CD4-positive, alpha-beta T cell treated with Interleukin-21 for 1 hour (primary cell): Measurements from ENCODE around the gene SDHD.
"Not testable (repeated sequence)": the region's sequence is repeated elsewhere in the genome, so short reads cannot be mapped to it uniquely, and the experiment has no call there.

Experiments used
- DNase-seq: peaks from one replicate; pipeline ENCODE4 v3.0.0-alpha.2; 2020

The SDHD gene

GRCh38 chr11:112086422-112087191 is at the start of gene SDHD, which contains the start of gene TIMM8B:
Gene SDHD (plus strand): TSS chr11:112086873. CDS start chr11:112086908, 35 bp downstream.
Gene TIMM8B (minus strand): TSS chr11:112086756. CDS start chr11:112086723, 33 bp downstream.
- DNase-seq, result peak; percentile 98

- no peak for DNase-seq
Measured at GRCh38 chr11:112037527-112037926, 49.1 kb upstream of the SDHD start.

GRCh38 chr11:112042161-112042960 is 44.3 kb upstream of the SDHD start:
- no peak for DNase-seq

GRCh38 chr11:112042961-112043304 is 43.7 kb upstream of the SDHD start:
- no peak for DNase-seq

GRCh38 chr11:112044961-112045360 is 41.7 kb upstream of the SDHD start:
- DNase-seq, result no peak

- not testable (repeated sequence) for DNase-seq
Measured at GRCh38 chr11:112046647-112047046, 40.0 kb upstream of the SDHD start.

GRCh38 chr11:112048256-112048655 is 38.4 kb upstream of the SDHD start:
- DNase-seq, result not testable (repeated sequence)

GRCh38 chr11:112049777-112050176 is 36.9 kb upstream of the SDHD start:
- DNase-seq, result no peak

GRCh38 chr11:112050721-112051120 is 36.0 kb upstream of the SDHD start:
- no peak for DNase-seq

- no peak for DNase-seq
Measured at GRCh38 chr11:112051768-112052167, 34.9 kb upstream of the SDHD start.

GRCh38 chr11:112057170-112057569 is 29.5 kb upstream of the SDHD start:
- no peak for DNase-seq

GRCh38 chr11:112058103-112058502 is 28.6 kb upstream of the SDHD start:
- DNase-seq, result no peak

GRCh38 chr11:112062923-112063322 is 23.8 kb upstream of the SDHD start:
- no peak for DNase-seq

- peak; percentile 89 for DNase-seq
Measured at GRCh38 chr11:112073941-112074811, 12.5 kb upstream of the SDHD start, which contains the start of the genes NKAPD1 and PIH1D2. Gene NKAPD1 (plus strand): TSS chr11:112074299. CDS start chr11:112075575, 1,276 bp downstream. Gene PIH1D2 (minus strand): TSS chr11:112074017. CDS start chr11:112073174, 843 bp downstream.

GRCh38 chr11:112082729-112083128 is 3.9 kb upstream of the SDHD start:
- no peak for DNase-seq

GRCh38 chr11:112085822-112086421 is 751 bp upstream of the SDHD start:
- no peak for DNase-seq

- DNase-seq, result no peak
Measured at GRCh38 chr11:112087212-112087611, 539 bp downstream of the SDHD start.

- DNase-seq, result not testable (repeated sequence)
Measured at GRCh38 chr11:112095302-112095701, 8.6 kb downstream of the SDHD start.

GRCh38 chr11:112096194-112096593 is 9.5 kb downstream of the SDHD start:
- DNase-seq, result no peak

GRCh38 chr11:112097734-112098528 is 11.3 kb downstream of the SDHD start:
- no peak for DNase-seq

- DNase-seq, result no peak
Measured at GRCh38 chr11:112100462-112100861, 13.8 kb downstream of the SDHD start.

GRCh38 chr11:112103446-112103845 is 16.8 kb downstream of the SDHD start:
- DNase-seq, result no peak
